Tibial artery (tissue), 4 donors: ENCODE results near the gene SPRR2F.

Experiments used
- DNase-seq, 2 donors: peaks; one replicate each; pipeline ENCODE4 v3.0.0-alpha.2; 2019
- H3K27ac ChIP-seq, 2 donors: fragments of 200-600 bp; sonication (generic) in 1 of 2; 1 replicate in 1 of 2; 2 replicates in 1 of 2; pipeline ENCODE4 v1.5.1; 2018 to 2019; ENCODE audit warnings: mild to moderate bottlenecking in 1 of 2
- H3K27me3 ChIP-seq, 2 donors: fragments of 200-600 bp; sonication (generic) in 1 of 2; one replicate each; pipeline versions ENCODE4 v1.5.1 to v1.6.0; 2016 to 2019
- H3K36me3 ChIP-seq, 3 donors: fragments of 200-600 bp; sonication (generic) in 2 of 3; one replicate each; pipeline ENCODE4 v1.5.1; 2016 to 2019; ENCODE audit warnings: mild to moderate bottlenecking in 2 of 3
- H3K4me1 ChIP-seq, 4 donors: fragments of 200-600 bp; sonication (generic) in 2 of 4; 1 replicate in 3 of 4; 2 replicates in 1 of 4; pipeline ENCODE4 v1.5.1; 2016 to 2019
- H3K4me3 ChIP-seq, 2 donors: fragments of 200-600 bp; sonication (generic) in 1 of 2; 1 replicate in 1 of 2; 2 replicates in 1 of 2; pipeline ENCODE4 v1.5.1; 2018 to 2019; ENCODE audit warnings: mild to moderate bottlenecking in 2 of 2
- H3K9me3 ChIP-seq, 3 donors: fragments of 200-600 bp; sonication (generic) in 1 of 3; one replicate each; pipeline ENCODE4 v1.5.1; 2016 to 2019
- CTCF ChIP-seq, 2 experiments: fragments of 200-600 bp in 1 of 2; fragments of 450-650 bp in 1 of 2; IDR thresholded peaks; one replicate each; pipeline ENCODE4 v1.5.1; 2017 to 2019; ENCODE audit warnings: antibody characterized with exemption in 2 of 2, mild to moderate bottlenecking in 1 of 2, moderate library complexity in 1 of 2
- intact Hi-C: fragments of 100-400 bp; cut with DNase I; formaldehyde crosslinking; loops from one replicate; pipeline ENCODE4 v1.15.0; 2023; ENCODE audit warnings: low total_unique reads

The SPRR2F gene, protein sequence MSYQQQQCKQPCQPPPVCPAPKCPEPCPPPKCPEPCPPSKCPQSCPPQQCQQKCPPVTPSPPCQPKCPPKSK

GRCh38 chr1:153113416-153113815 lies at the start of gene SPRR2F:
Gene SPRR2F (minus strand): TSS chr1:153113516. CDS start chr1:153112733, 783 bp downstream.
- H3K4me1 ChIP-seq, result no peaks in the 10 kb centered on the region
- H3K4me3 ChIP-seq, result no peak within 1 kb of the TSS
- DNase-seq, result no peak
- H3K9me3 ChIP-seq, result no peaks in the 10 kb centered on the region
- no peak within 1 kb of the TSS for H3K27ac ChIP-seq
- intact Hi-C loops, result no loop called here
- no peak for TF ChIP-seq CTCF (IDR thresholded peaks at IDR 0.05)
- H3K36me3 ChIP-seq, result no peaks in the 10 kb centered on the region
- H3K27me3 ChIP-seq, result no peaks in the 10 kb centered on the region

DNA sequence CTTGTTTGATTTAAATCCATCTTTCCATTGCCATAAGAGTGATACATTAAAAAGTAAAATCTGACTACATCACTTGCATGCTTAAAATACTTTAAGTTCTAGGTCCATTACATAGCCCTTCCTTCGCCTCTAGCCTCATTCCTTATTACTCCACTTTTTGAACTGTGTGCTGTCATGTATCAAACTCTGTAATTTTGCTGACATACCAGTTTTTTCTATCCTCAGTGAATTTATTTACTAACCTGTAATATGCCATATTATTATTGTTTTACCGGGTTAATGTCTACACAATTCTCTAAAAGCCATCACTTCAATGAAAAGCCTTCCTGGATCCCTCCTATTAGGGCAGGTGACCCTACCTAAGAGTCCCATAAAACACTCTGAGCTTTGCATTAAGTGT lies 42.2 kb upstream of the SPRR2F start:
- no peak for DNase-seq
- Histone ChIP-seq H3K27me3 (no peaks in the 10 kb centered on the region), H3K4me1 (no peaks in the 10 kb centered on the region), H3K27ac (no peak overlapping the region), H3K4me3 (no peak overlapping the region), H3K36me3 (no peaks in the 10 kb centered on the region), H3K9me3 (peaks cover 0 to 6% (median 0%) of the 10 kb centered on the region in 3 donors)
- TF ChIP-seq CTCF (IDR thresholded peaks at IDR 0.05), result no peak
- intact Hi-C loops, result no loop called here

DNA sequence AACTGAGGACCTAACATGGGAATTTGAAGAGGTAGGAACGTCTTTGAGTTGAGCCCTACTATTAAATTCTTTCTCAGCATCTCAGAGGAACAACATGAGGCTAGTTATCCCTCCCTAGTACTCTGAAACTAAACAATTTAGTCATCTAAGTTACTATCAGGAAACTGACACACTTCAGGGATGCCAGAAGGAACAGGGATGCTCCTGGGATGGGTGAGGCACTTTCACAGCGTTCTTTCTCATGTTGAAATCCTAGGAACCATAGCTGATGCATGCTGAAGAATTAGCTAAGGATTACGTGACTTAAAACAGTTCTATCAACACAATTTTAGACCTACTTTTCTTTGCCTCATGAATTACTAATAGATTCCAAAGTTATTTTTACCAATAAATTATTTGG lies 39.2 kb upstream of the SPRR2F start:
- intact Hi-C loops, result no loop called here
- Histone ChIP-seq H3K27me3 (no peaks in the 10 kb centered on the region), H3K27ac (no peak overlapping the region), H3K4me3 (no peak overlapping the region), H3K36me3 (no peaks in the 10 kb centered on the region), H3K9me3 (no peaks in the 10 kb centered on the region), H3K4me1 (no peaks in the 10 kb centered on the region)
- TF ChIP-seq CTCF (IDR thresholded peaks at IDR 0.05), result no peak
- no peak for DNase-seq

GRCh38 chr1:153150846-153151245 lies 37.5 kb upstream of the SPRR2F start, which contains the start of gene SPRR2G:
Gene SPRR2G (minus strand): TSS chr1:153150890. CDS start chr1:153150110, 780 bp downstream.
- Histone ChIP-seq H3K27ac (no peak within 1 kb of the TSS), H3K36me3 (no peaks in the 10 kb centered on the region)
- intact Hi-C loops, result no loop called here

GRCh38 chr1:153141377-153141776 lies 28.1 kb upstream of the SPRR2F start:
- H3K27ac ChIP-seq, result no peak overlapping the region
- intact Hi-C loops, result no loop called here
- no peaks in the 10 kb centered on the region for H3K4me1 ChIP-seq
- TF ChIP-seq CTCF (IDR thresholded peaks at IDR 0.05), result no peak
- DNase-seq, result no peak
- no peaks in the 10 kb centered on the region for H3K9me3 ChIP-seq
- H3K4me3 ChIP-seq, result no peak overlapping the region
- no peaks in the 10 kb centered on the region for H3K27me3 ChIP-seq
- H3K36me3 ChIP-seq, result no peaks in the 10 kb centered on the region

More at GRCh38 chr1:153150846-153151245, 37.5 kb upstream of the SPRR2F start, which contains the start of gene SPRR2G:
- no peaks in the 10 kb centered on the region for H3K4me1 ChIP-seq
- no peak within 1 kb of the TSS for H3K4me3 ChIP-seq
- DNase-seq, result no peak
- H3K27me3 ChIP-seq, result no peaks in the 10 kb centered on the region
- TF ChIP-seq CTCF (IDR thresholded peaks at IDR 0.05), result no peak
- no peaks in the 10 kb centered on the region for H3K9me3 ChIP-seq

DNA sequence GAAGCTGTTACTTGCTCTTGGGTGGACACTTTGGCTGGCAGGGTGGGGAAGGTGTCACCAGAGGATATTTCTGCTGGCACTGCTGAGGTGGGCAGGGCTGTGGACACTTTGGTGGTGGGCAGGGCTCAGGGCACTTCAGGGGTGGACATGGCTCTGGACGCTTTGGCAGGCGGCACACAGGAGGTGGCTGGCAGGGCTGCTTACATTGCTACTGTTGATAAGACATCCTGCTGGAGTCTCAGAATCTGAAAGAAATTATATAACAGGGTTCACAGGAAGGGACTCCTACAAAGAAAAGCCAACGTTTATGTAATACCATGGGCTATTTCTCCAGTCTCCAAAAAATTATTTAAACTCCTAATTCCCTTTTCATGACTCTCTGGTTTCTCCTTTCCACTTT lies 27.2 kb upstream of the SPRR2F start:
- H3K4me3 ChIP-seq, result no peak overlapping the region
- H3K9me3 ChIP-seq, result no peaks in the 10 kb centered on the region
- H3K27me3 ChIP-seq, result no peaks in the 10 kb centered on the region
- no peaks in the 10 kb centered on the region for H3K36me3 ChIP-seq
- intact Hi-C loops, result no loop called here
- no peak for TF ChIP-seq CTCF (IDR thresholded peaks at IDR 0.05)
- no peak for DNase-seq
- no peaks in the 10 kb centered on the region for H3K4me1 ChIP-seq
- no peak overlapping the region for H3K27ac ChIP-seq
